Measurements from ENCODE around the gene TFAP2B.

TFAP2B gene

GRCh38 chr6:50825375-50826036, 6.8 kb downstream of the TFAP2B start:
- no peak for DNase-seq

DNA sequence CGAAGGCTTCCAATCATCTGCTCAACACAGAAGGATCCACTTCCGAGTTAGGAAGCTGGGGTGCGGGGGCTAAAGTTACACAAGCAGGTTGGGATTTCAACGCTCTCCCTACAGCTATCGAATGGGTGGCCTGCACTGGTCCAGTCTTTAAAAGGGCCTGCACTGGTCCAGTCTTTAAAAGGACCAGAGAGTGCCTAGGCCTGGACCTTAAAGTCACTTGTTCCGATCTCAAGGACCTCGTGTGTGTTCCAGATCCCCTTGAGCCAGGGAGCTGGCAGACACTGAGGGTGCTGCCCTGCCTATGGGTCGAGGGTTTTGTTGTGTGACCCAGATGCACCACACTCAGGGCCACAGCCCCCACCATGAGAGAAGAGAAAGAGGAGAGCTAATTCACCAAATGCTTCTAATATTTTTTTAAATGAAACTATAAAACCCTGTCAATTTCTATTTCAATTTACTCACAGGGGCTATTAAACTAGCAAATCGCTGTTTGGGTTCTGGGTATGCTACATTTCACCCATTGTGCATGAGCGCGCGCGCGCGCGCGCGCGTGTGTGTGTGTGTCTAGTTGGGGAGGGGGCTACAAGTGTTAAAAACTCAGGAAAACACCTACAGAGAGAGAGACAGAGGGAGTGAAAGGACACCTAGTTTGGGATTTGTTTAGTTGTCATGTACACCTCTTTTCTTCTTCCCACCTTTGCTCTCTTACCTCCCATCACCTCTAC, 7.5 kb downstream of the TFAP2B start:
- no peak for DNase-seq

GRCh38 chr6:50826803-50827202, 8.1 kb downstream of the TFAP2B start:
- no peak for DNase-seq

- no peak for DNase-seq
Observed at GRCh38 chr6:50829049-50829448, 10.4 kb downstream of the TFAP2B start.

DNA sequence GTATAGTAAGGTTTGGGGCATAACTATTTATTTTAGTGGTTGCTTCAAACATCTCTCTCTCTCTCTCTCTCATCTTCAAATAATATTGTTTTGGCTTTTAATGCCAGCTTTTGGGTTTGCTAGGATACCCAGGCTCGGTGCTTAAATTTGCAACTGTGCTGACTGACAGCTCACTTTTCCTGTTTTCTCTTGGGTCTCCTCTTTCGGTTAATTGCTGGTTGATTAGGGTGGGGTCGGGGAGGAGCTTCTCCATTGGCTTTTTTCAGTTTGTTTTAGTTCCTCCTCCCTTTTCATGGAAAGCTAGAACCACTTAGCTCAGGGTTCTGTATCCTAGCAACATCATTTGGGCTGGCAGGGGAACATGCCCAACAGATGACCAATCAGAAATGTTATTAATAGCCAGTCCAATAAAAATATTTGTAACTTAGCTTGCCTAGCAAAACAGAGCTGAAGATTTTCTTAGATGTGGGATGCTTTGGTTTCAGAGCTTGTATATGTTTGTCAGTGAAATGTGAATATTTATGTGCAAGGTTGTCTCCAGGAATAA, 11.3 kb downstream of the TFAP2B start:
- no peak for DNase-seq

- no peak for DNase-seq
Observed at GRCh38 chr6:50831186-50831585, 12.5 kb downstream of the TFAP2B start.

GRCh38 chr6:50832912-50833311, 14.2 kb downstream of the TFAP2B start:
- DNase-seq: no peak

- no peak for DNase-seq
Observed at GRCh38 chr6:50834929-50835410, 16.3 kb downstream of the TFAP2B start.

DNA sequence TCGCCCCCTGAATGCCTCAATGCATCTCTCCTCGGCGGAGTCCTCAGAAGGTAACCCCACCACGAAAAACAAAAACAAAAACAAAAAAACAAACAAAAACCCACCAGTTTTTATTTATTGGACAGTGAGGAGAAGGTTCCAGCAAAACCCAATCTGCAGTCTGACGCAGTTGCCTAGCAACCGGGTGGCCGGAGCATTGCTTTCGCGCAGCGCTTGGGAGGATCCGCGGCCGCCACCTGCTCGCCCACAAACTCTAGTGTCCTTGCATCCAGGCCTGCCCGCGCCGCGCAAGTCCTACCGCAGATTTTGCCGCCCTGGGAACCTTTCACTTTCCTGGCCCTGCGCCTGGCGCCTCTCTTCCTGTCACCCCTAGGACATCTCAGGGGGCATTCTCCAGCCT, 17.6 kb downstream of the TFAP2B start:
- DNase-seq: no peak

GRCh38 chr6:50837589-50838445, 19.1 kb downstream of the TFAP2B start:
- DNase-seq: no peak

DNA sequence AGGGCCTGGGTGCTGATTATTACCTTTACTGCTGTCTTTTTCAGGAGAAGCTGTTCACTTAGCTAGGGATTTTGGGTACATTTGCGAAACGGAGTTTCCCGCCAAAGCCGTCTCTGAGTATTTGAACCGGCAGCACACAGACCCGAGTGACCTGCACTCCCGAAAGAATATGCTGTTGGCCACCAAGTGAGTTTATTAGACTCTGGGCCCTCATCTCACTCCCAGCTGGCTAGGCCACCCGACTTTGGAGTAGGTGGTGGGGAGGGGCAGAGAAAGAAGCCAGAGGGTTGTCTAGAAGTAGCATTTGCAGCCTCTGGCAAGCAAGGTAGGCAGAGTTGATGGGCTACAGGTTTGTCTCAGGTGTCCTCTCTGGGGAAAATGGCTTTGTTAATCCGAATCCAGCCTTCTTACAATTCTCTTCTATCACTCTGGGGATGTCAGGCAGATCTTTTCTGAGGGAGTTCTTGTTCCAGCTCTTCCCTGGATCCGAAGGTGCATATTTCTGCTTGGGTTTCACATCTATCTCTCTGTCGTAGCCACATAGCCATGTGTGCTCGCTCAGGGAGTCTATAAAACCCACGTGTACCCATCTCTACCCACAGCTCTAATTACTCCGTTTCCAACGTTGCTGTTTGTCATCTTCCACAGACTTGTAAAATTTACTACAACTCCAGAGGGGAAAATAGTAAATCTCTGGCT, 21.6 kb downstream of the TFAP2B start:
- no peak for DNase-seq

DNA sequence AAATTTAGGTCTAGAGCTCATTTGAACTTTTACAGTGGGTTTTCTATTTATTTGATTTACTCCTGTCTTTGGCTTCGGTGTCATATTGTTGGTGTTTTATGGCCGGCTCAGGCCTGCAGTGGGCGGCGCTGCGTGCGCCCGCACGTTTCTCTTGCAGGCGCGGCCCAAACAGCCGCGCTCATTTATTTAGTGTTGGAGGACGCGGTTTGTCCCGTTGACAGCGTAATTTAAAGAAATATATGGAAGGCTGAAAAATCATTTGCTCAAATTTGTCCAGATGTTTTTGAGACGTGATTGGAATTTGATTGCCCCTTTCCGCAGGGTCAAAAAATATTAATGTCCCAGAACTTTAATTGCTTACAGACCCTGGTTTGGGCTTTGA, 22.1 kb downstream of the TFAP2B start:
- no peak for DNase-seq

DNA sequence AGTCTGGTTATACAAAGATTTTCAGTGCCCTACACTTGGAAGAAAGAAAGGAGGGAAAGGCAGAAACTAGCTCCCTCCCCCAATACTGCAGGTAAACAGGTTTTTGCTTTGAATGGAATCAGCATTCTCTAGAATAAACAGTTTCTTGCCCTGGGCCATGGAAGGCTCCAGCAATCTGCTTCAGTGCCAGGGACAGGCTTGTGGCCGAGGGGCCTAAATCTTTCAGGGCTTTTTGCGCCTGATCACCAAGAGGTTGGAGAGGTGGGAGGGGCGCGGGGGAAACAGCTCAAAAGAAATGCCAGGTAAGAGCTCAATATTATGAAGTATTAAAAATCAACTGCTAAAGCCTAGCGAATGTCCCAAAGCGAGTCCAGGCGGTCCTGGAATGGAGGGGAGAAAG, 23.8 kb downstream of the TFAP2B start:
- no peak for DNase-seq

DNA sequence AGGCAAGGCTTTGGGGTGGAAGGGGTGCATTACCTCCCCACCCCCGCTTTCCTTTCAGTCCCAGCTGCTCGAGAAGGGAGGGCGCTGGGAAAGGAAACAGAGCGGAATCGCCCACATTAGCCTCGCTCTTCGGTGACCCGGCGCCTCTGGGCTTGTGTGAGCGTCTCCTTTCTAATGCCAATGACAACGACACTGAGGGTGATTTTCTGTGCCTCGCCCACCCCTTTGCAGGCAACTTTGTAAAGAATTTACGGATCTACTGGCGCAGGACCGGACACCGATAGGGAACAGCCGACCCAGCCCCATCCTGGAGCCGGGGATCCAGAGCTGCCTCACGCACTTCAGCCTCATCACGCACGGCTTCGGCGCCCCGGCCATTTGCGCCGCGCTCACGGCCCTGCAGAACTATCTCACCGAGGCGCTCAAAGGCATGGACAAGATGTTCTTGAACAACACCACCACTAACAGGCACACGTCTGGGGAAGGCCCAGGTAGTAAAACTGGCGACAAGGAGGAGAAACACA, 24.3 kb downstream of the TFAP2B start:
- no peak for DNase-seq

GRCh38 chr6:50843842-50844241, 25.2 kb downstream of the TFAP2B start:
- DNase-seq: no peak

DNA sequence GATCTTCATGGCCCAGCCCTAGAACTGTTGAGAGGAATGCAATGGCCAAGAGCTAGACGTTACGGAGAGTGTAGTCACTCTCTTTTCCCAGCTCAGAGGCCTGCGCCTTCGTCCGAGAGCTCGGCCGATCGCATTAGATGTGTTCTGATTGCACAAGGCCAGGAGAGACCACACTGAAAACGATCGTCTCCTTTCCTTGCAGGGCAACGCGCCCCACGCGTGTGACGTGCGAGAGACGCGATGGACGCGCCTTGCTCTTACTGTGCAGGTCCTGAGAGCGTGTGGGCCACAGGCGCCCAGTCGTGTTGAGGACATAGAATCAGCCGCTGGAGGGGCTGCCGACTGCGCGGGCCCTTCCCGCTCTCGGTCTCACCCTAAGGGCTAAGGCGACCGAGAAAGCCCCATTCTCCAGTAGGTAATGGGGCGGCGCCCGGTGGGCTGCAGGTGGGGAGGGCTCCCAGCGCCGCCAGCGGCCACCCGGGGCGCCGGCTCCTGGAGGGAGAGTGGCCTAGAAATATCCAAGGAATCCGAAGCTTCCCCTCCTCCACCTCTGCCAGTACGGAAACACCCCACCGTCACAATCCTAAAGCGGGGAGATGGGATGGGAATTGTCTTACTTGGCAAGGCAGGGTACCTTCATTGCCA, 26.9 kb downstream of the TFAP2B start:
- no peak for DNase-seq

DNA sequence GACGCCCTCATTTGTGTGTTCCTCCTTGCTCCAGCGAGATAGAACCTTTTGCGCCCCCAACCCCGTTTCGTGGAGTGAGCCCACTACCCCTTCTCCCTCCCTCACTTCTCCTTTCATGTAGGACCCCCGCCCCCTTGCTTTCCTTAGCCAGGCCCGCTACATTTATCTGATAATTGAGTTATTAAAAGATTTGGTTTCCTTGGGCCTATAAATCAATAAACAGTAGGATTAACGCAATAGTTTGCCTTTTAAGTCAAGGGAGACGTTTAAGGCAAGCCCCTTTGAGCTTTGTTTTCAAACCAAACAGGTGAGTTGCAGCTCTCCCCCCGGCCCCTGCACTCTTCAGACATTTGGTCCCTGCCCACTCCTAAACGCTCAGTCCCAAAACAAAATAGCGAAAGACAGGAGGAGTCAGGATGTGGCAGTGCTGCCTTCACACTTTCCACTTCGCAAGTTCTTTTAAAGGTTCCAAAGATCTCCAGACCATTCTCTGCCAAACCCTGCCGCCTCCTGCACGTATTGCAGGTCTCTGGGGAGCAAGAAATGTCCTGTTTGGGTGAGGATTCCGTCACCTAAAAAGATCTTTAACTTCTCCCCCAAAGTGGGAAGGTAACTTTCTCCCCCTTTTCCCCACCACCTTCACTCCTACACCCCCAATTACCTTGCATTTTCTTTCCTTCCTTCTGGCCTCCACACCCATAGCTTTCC, 27.6 kb downstream of the TFAP2B start:
- DNase-seq: no peak

DNA sequence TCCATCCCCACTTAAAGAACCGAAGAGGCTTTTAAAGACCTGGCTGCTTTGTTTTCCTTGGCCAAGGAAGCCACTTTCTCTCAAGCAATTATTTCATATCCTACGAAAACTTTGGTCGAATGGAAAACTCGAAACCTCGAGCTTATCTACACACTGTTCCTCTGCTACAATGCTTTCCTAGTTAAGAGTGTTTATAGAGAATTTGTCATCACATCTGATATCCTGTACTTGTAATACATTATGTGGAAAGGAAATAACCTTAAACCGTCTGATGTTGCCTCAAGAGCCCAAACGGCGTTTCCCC, 28.1 kb downstream of the TFAP2B start:
- no peak for DNase-seq

GRCh38 chr6:50847890-50848594, 29.4 kb downstream of the TFAP2B start:
- no peak for DNase-seq

DNA sequence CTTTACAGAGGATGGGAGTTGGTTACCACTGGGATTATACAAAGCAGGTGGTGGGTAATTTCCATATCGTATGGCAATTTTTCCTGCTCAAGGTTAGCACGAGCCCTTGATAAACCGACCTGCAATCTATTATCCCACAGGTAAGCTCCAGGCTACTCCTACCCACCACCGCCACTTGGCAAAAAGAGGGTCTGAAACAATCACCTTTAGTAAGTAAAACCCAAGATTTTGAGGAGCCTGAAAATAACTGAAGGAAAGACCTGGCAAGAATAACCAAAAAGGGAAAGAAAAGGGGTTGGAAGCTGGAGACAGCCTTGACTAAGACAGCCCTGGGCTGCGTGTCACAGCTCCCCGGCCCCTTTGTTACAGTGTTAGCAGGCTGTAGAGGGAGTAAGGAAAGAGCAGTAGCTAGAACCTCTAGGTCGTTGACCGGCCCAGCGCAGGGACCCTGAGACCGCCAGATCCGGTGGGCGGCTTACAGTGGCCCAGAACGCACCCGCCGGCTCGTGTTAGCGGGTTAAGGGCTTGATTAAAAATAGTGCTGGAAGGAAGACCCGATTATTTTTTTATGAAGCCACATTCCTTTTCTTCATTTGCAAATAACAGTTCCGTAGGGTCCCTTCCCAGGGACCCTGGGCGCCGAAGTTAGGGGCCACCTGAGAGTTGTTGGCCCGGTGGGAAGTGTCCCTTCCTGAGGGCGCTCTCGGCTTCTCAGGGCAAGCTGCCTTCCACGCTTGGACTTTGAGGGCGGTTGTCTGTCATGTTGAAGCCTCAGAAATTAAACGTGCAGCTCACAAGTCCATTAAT, 30.5 kb downstream of the TFAP2B start:
- no peak for DNase-seq

Data from stimulated activated CD4-positive, alpha-beta T cell treated with anti-CD3 and anti-CD28 coated beads, Interleukin-1b, Interleukin-23, amount 100 ng/mL, for 48 hours (primary cell).